HG03060 (cell line): ENCODE data around the gene VSIG10.
"Not testable (repeated sequence)": the region's sequence is repeated elsewhere in the genome, so short reads cannot be mapped to it uniquely, and the experiment has no call there.

Experiments used
- ATAC-seq: cut with Tn5 transposase; IDR thresholded peaks from one replicate; pipeline ENCODE4 v1.9.1; 2021; ENCODE audit warnings: low read depth, moderate number of reproducible peaks; ENCODE audit not compliant: unreplicated experiment

The VSIG10 gene

GRCh38 chr12:118103601-118104382, at the start of gene VSIG10:
Gene VSIG10, minus strand, starts transcription at chr12:118104011. Its CDS starts 340 bp downstream, at chr12:118103671.
- no peak for ATAC-seq

- ATAC-seq, result no peak
Measured at GRCh38 chr12:118151755-118152154, 47.9 kb upstream of the VSIG10 start.

- no peak for ATAC-seq
Measured at GRCh38 chr12:118150625-118151024, 46.8 kb upstream of the VSIG10 start.

GRCh38 chr12:118148287-118148686, 44.5 kb upstream of the VSIG10 start:
- no peak for ATAC-seq

GRCh38 chr12:118145798-118146156, 42.0 kb upstream of the VSIG10 start:
- no peak for ATAC-seq

GRCh38 chr12:118145113-118145797, 41.4 kb upstream of the VSIG10 start:
- no peak for ATAC-seq

- ATAC-seq, result no peak
Measured at GRCh38 chr12:118144499-118144898, 40.7 kb upstream of the VSIG10 start.

- no peak for ATAC-seq
Measured at GRCh38 chr12:118140825-118141224, 37.0 kb upstream of the VSIG10 start.

- ATAC-seq, result no peak
Measured at GRCh38 chr12:118137148-118137678, 33.4 kb upstream of the VSIG10 start.

- peak; percentile 27 for ATAC-seq
Measured at GRCh38 chr12:118136559-118137003, 32.8 kb upstream of the VSIG10 start.

- ATAC-seq, result peak; percentile 64
Measured at GRCh38 chr12:118135788-118136558, 32.2 kb upstream of the VSIG10 start, which contains the start of gene PEBP1. Gene PEBP1, plus strand, starts transcription at chr12:118136124. Its CDS starts 86 bp downstream, at chr12:118136210.

GRCh38 chr12:118129436-118129835, 25.6 kb upstream of the VSIG10 start:
- ATAC-seq, result not testable (repeated sequence)

GRCh38 chr12:118127867-118128266, 24.1 kb upstream of the VSIG10 start:
- ATAC-seq, result no peak

GRCh38 chr12:118126119-118126757, 22.4 kb upstream of the VSIG10 start:
- ATAC-seq, result no peak

- ATAC-seq, result no peak
Measured at GRCh38 chr12:118125743-118126118, 21.9 kb upstream of the VSIG10 start.

GRCh38 chr12:118124333-118124874, 20.6 kb upstream of the VSIG10 start:
- ATAC-seq, result no peak

GRCh38 chr12:118122264-118122663, 18.5 kb upstream of the VSIG10 start:
- no peak for ATAC-seq

- no peak for ATAC-seq
Measured at GRCh38 chr12:118120579-118121363, 17.0 kb upstream of the VSIG10 start.

GRCh38 chr12:118119449-118119879, 15.7 kb upstream of the VSIG10 start:
- ATAC-seq, result no peak
